ENCODE data around the gene ATP2A2. TPM values are rescaled to one million over a fixed set of nuclear protein-coding genes. Genes with fewer than 3 reads are reported as not detected.

The ATP2A2 gene
- total RNA-seq, 1 experiment from 2014 or later = 154 TPM

DNA sequence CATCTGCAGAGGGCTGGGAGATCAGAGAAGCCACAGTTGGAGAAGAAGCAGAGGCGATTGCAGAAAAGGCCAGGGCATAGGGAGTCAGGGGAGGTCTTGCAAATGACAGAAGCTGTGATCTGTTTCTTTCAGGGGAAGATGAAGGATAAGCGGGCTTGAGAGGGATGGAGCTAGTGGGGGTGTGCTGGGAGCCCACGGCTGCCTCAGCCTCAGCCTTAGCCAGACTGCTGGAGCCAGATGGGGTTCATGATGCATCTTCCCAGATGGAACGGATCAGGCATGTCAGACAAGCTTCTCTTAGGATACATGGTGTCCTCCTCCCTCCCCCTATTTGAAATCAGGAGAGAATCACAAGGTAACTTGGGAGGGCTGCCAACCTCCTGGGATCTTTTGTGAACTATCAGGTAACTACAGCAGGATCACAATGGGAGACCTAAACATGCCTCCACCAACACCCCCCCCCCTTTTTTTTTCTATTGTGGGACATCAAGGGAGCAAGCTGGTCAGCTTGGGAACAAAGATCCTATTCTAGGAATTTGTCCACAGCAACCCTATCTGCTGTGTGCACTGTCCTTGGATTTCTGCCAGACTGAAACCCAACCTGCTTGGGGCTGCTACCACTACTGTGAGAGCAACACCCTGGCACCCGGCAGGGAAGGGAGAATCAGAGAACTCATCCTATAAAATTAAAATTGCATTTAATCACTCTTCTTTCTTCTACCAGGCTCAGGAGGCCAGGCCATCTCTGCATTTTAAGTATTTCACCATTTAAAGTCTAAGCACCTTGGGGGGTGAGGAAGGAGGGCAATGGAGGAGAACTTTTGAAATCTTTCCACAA lies 10.7 kb upstream of the ATP2A2 start:
- intact Hi-C loops (cut with micrococcal nuclease; ENCODE audit: unreplicated experiment) = loop anchor here (1.0 kb wide), 1 partner anchor 11 kb away; the partner anchor contains the start of gene ATP2A2
- H3K79me2 ChIP-seq (ENCODE audit: low read depth) = no peaks in the 10 kb centered on the region
- no peaks in the 10 kb centered on the region for H3K9me2 ChIP-seq (ENCODE audit: insufficient read depth)
- CTCF ChIA-PET = interaction anchor here (0.6 kb wide), 2 partner anchors 10 to 18 kb away, joined by 3 to 4 read pairs; no protein-coding TSS in a partner anchor
- H3K4me2 ChIP-seq = peak overlapping the region; percentile 78
- BruUV-seq (replicated peaks) = no TSS peak
- H2AFZ ChIP-seq = no peak overlapping the region
- H3K27ac ChIP-seq = peak overlapping the region; percentile 45
- no peaks in the 10 kb centered on the region for H3K27me3 ChIP-seq (ENCODE audit: insufficient read depth, low read depth)
- peaks cover 34% of the 10 kb centered on the region for H3K4me1 ChIP-seq (replicated peaks; ENCODE audit: insufficient read depth)
- no peaks in the 10 kb centered on the region for H3K36me3 ChIP-seq (ENCODE audit: low read depth)
- H3K4me3 ChIP-seq = peak overlapping the region; percentile 18; the same call in 1 of the 2 replicates
- TF ChIP-seq EZH2 (IDR thresholded peaks at IDR 0.05; ENCODE audit: low read depth) (no peak), CTCF (conservative IDR thresholded peaks at IDR 0.05) (no peak)
- H3K9me3 ChIP-seq (ENCODE audit: insufficient read depth, low read depth) = no peaks in the 10 kb centered on the region
- DNase-seq = peak; percentile 62 to 74
- POLR2A ChIA-PET (ENCODE audit: unreplicated experiment) = interaction anchor here (0.6 to 1.3 kb wide), 6 partner anchors 10 to 279 kb away, joined by 3 to 16 read pairs (median 5); no protein-coding TSS in a partner anchor
- peaks cover 16% of the 10 kb centered on the region; the same call in 1 of the 2 replicates for H3F3A ChIP-seq (ENCODE audit: insufficient read depth, low read depth)
- no peaks in the 10 kb centered on the region for H4K20me1 ChIP-seq (ENCODE audit: insufficient read depth)

- no peak for DNase-seq
- CTCF ChIA-PET = no interaction called here
- H3K9me2 ChIP-seq (ENCODE audit: insufficient read depth) = no peaks in the 10 kb centered on the region
- no peak overlapping the region for H3K27ac ChIP-seq
- peaks cover 16% of the 10 kb centered on the region; the same call in 1 of the 2 replicates for H3F3A ChIP-seq (ENCODE audit: insufficient read depth, low read depth)
- no peaks in the 10 kb centered on the region for H4K20me1 ChIP-seq (ENCODE audit: insufficient read depth)
- no peak overlapping the region; the same call in 1 of the 2 replicates for H3K4me3 ChIP-seq
- no peaks in the 10 kb centered on the region for H3K9me3 ChIP-seq (ENCODE audit: insufficient read depth, low read depth)
- BruUV-seq (replicated peaks) = no TSS peak
- intact Hi-C loops (cut with micrococcal nuclease; ENCODE audit: unreplicated experiment) = no loop called here
- H3K36me3 ChIP-seq (ENCODE audit: low read depth) = no peaks in the 10 kb centered on the region
- no peak overlapping the region for H2AFZ ChIP-seq
- POLR2A ChIA-PET (ENCODE audit: unreplicated experiment) = interaction anchor here (0.7 kb wide), 1 partner anchor 32 kb away, joined by 6 read pairs; no protein-coding TSS in a partner anchor
- H3K27me3 ChIP-seq (ENCODE audit: insufficient read depth, low read depth) = no peaks in the 10 kb centered on the region
- H3K4me1 ChIP-seq (replicated peaks; ENCODE audit: insufficient read depth) = peaks cover 34% of the 10 kb centered on the region
- H3K79me2 ChIP-seq (ENCODE audit: low read depth) = no peaks in the 10 kb centered on the region
- no peak for TF ChIP-seq EZH2 (IDR thresholded peaks at IDR 0.05; ENCODE audit: low read depth)
- TF ChIP-seq CTCF (conservative IDR thresholded peaks at IDR 0.05) = no peak
- H3K4me2 ChIP-seq = peak overlapping the region; percentile 78
Observed at GRCh38 chr12:110271015-110271414, 10.0 kb upstream of the ATP2A2 start.

GRCh38 chr12:110277530-110278254 lies 3.4 kb upstream of the ATP2A2 start:
- BruUV-seq (replicated peaks) = no TSS peak
- Histone ChIP-seq H3F3A (ENCODE audit: insufficient read depth, low read depth) (peaks cover 13% of the 10 kb centered on the region; the same call in 1 of the 2 replicates), H3K27ac (no peak overlapping the region), H2AFZ (no peak overlapping the region), H3K9me3 (ENCODE audit: insufficient read depth, low read depth) (no peaks in the 10 kb centered on the region), H3K9me2 (ENCODE audit: insufficient read depth) (no peaks in the 10 kb centered on the region), H3K4me1 (replicated peaks; ENCODE audit: insufficient read depth) (peaks cover 2% of the 10 kb centered on the region; the same call in 1 of the 2 replicates), H3K27me3 (ENCODE audit: insufficient read depth, low read depth) (no peaks in the 10 kb centered on the region), H3K36me3 (ENCODE audit: low read depth) (peaks cover 5% of the 10 kb centered on the region; the same call in 1 of the 2 replicates), H3K4me3 (no peak overlapping the region), H3K79me2 (ENCODE audit: low read depth) (peaks cover 12% of the 10 kb centered on the region), H3K4me2 (no peak overlapping the region), H4K20me1 (ENCODE audit: insufficient read depth) (peaks cover 4% of the 10 kb centered on the region)
- ChIA-PET POLR2A (ENCODE audit: unreplicated experiment) (interaction anchor here (0.6 kb wide), 1 partner anchor 10 kb away, joined by 4 read pairs; no protein-coding TSS in a partner anchor), CTCF (no interaction called here)
- TF ChIP-seq CTCF (conservative IDR thresholded peaks at IDR 0.05) (no peak), EZH2 (IDR thresholded peaks at IDR 0.05; ENCODE audit: low read depth) (no peak)
- DNase-seq = no peak
- intact Hi-C loops (cut with micrococcal nuclease; ENCODE audit: unreplicated experiment) = no loop called here

Data from PC-9 (cell line).